K562 (cell line): ENCODE measurements around the gene MYADML2. TPM values are rescaled to one million over a fixed set of nuclear protein-coding genes. Genes with fewer than 3 reads are reported as not detected.
A peak's percentile ranks its signal among the peaks of the same experiment; 100 is the strongest.

Experiments used
- ATAC-seq: fragments of 200-7000 bp; cut with Tn5 transposase; 3 replicates; pipeline ENCODE4 v1.9.1; 2020; ENCODE audit warnings: moderate library complexity
- BruUV-seq: library from RNA; stranded (reverse); fragments of 400-500 nt; replicated peaks from 2 replicates; lab custom pipeline; 2021; lab: Mats Ljungman, UMichigan
- CTCF ChIA-PET: fragments of 300-600 bp; formaldehyde crosslinking; extraction: SDS; loops from one replicate; lab custom pipeline; 2021; ENCODE audit warnings: low intra/inter-chr PET ratio; lab: Yijun Ruan, JAX
- POLR2A ChIA-PET: fragments of 300-600, 350-650 bp; sonication (Branson Sonifier 250); formaldehyde crosslinking; extraction: SDS; loops from one replicate; lab custom pipeline; 2021; ENCODE audit warnings: antibody characterized with exemption, inconsistent platforms; lab: Yijun Ruan, JAX
- DNase-seq, 4 experiments: peaks; one replicate each; pipeline versions ENCODE4 v3.0.0 to v3.0.0-alpha.2; 2011 to 2018; ENCODE audit warnings: low spot score in 3 of 4, mixed read lengths in 3 of 4; ENCODE audit errors: extremely low read depth in 1 of 4
- FAIRE-seq: peaks from 2 replicates; lab custom pipeline; 2011; peaks lifted over from hg19 to GRCh38; lab: Jason Lieb, UNC
- H2AFZ ChIP-seq: 2 replicates; pipeline ENCODE4 v1.6.0; 2011; ENCODE audit warnings: low read depth, low read length, control low read depth, inconsistent platforms
- H3K27ac ChIP-seq: fragments of 200-600 bp; 3 replicates; pipeline ENCODE4 v1.8.0; 2011; ENCODE audit warnings: low read depth, mild to moderate bottlenecking, control low read depth, inconsistent platforms, low read length, moderate library complexity, mixed read lengths; ENCODE audit errors: extremely low read depth
- H3K27me3 ChIP-seq, 2 experiments: fragments of 300-600 bp in 1 of 2; 2 replicates in 1 of 2; 3 replicates in 1 of 2; pipeline versions ENCODE4 v1.6.0 to v1.8.0; 2011; ENCODE audit warnings: inconsistent platforms in 2 of 2, low read length in 2 of 2, mild to moderate bottlenecking in 1 of 2, mixed read lengths in 1 of 2, moderate library complexity in 1 of 2; ENCODE audit not compliant: control insufficient read depth in 2 of 2, insufficient read depth in 2 of 2
- H3K36me3 ChIP-seq: fragments of 300-600 bp; 3 replicates; pipeline ENCODE4 v1.8.0; 2011; ENCODE audit warnings: mild to moderate bottlenecking, low read length, inconsistent platforms; ENCODE audit not compliant: control insufficient read depth, insufficient read depth
- H3K4me1 ChIP-seq, 2 experiments: fragments of 200-600 bp in 1 of 2; replicated peaks in 1 of 2; 2 replicates in 1 of 2; 3 replicates in 1 of 2; pipeline versions ENCODE4 v1.5.1 to v1.8.0; 2011; ENCODE audit warnings: inconsistent platforms in 2 of 2, low read length in 2 of 2, mild to moderate bottlenecking in 1 of 2, mixed read lengths in 1 of 2, moderate library complexity in 1 of 2; ENCODE audit not compliant: control insufficient read depth in 2 of 2, insufficient read depth in 2 of 2
- H3K4me2 ChIP-seq: 2 replicates; pipeline ENCODE4 v1.6.1; 2011; ENCODE audit warnings: low read length, control low read depth, inconsistent platforms, mixed read lengths; ENCODE audit not compliant: insufficient read depth
- H3K4me3 ChIP-seq: fragments of 200-600 bp; sonication (generic), shearing (Covaris generic); 2 replicates; pipeline ENCODE4 v1.5.1; 2016; ENCODE audit warnings: control low read depth, inconsistent platforms
- H3K79me2 ChIP-seq: fragments of 200-600 bp; 3 replicates; pipeline ENCODE4 v1.8.0; 2011; ENCODE audit warnings: low read length, inconsistent platforms; ENCODE audit not compliant: control insufficient read depth, insufficient read depth
- H3K9ac ChIP-seq, 2 experiments: 2 replicates each; pipeline versions ENCODE4 v1.6.0 to v1.6.1; 2011; ENCODE audit warnings: low read depth in 2 of 2, low read length in 2 of 2, control low read depth in 1 of 2, inconsistent platforms in 1 of 2, mild to moderate bottlenecking in 1 of 2, mixed read lengths in 1 of 2; ENCODE audit not compliant: insufficient read depth in 1 of 2
- H3K9me1 ChIP-seq: one replicate; pipeline ENCODE4 v1.6.0; 2011; ENCODE audit warnings: inconsistent platforms, mild to moderate bottlenecking, low read length, moderate library complexity; ENCODE audit not compliant: control insufficient read depth, insufficient read depth
- H3K9me3 ChIP-seq: replicated peaks from 2 replicates; pipeline ENCODE4 v1.5.1; 2011; ENCODE audit warnings: low read depth, low read length, inconsistent platforms; ENCODE audit not compliant: control insufficient read depth, insufficient read depth
- H4K20me1 ChIP-seq: replicated peaks from 2 replicates; pipeline ENCODE4 v1.6.1; 2011; ENCODE audit warnings: low read length, inconsistent platforms, mixed read lengths; ENCODE audit not compliant: control insufficient read depth, insufficient read depth
- POLR2G ChIP-seq: fragments of 200-400 bp; formaldehyde crosslinking; IDR thresholded peaks from 2 replicates; pipeline ENCODE4 v1.6.1; 2017; ENCODE audit warnings: low read depth, mild to moderate bottlenecking, antibody characterized with exemption, low read length, moderate library complexity
- RBM14 ChIP-seq: fragments of 200-400 bp; formaldehyde crosslinking; IDR thresholded peaks from 2 replicates; pipeline ENCODE4 v1.6.1; 2018; ENCODE audit warnings: low read depth, mild to moderate bottlenecking, low read length, moderate library complexity, borderline replicate concordance; ENCODE audit not compliant: insufficient read depth
- RUNX1 ChIP-seq: sonication (generic); IDR thresholded peaks from 2 replicates; pipeline ENCODE4 v1.6.1; 2016; ENCODE audit warnings: antibody characterized with exemption, low read depth
- SNRNP70 ChIP-seq: fragments of 200-400 bp; formaldehyde crosslinking; optimal IDR thresholded peaks from 2 replicates; pipeline ENCODE3; 2017; ENCODE audit warnings: low read depth, low read length
- ZNF639 ChIP-seq, 2 experiments: fragments of 200-800 bp in 1 of 2; sonication (Bioruptor generic) in 1 of 2; sonication (generic) in 1 of 2; formaldehyde crosslinking in 1 of 2; IDR thresholded peaks in 1 of 2; conservative IDR thresholded peaks in 1 of 2; 2 replicates each; pipeline versions ENCODE4 v1.5.0 to v1.6.1; 2016 to 2020; ENCODE audit warnings: missing compliant biosample characterization in 1 of 2, missing genetic modification characterization in 1 of 2, missing genetic modification reagents in 1 of 2
- WGBS: fragments of 100-300 bp; shearing (Covaris generic); methylation state at CpG from one replicate; pipeline ENCODE4 v1.1.6; 2016; ENCODE audit warnings: low coverage, mixed read lengths; ENCODE audit not compliant: insufficient coverage; ENCODE audit errors: missing lambda C conversion rate; 5-methylcytosine and 5-hydroxymethylcytosine counted together
- in situ Hi-C: fragments of 300-500 bp; cut with MboI; formaldehyde crosslinking; loops from 4 replicates; pipeline ENCODE4 v1.15.0; 2018; ENCODE audit warnings: inconsistent platforms, mixed read lengths
- intact Hi-C: fragments of 100-400 bp; cut with micrococcal nuclease; formaldehyde crosslinking; loops from 2 replicates; pipeline ENCODE4 v1.14.2; 2022
- polyA plus RNA-seq, 8 experiments: library from polyadenylated mRNA; depleted of rRNA in 4 of 8; stranded (reverse) in 5 of 8; unstranded in 3 of 8; fragments of >200 nt; fragmentation: Nextera tagmentation in 2 of 8; fragmentation: Illumina TruSeq in 1 of 8; extraction: Ambion mirVana in 2 of 8; extraction: Trizol in 1 of 8; gene quantifications; 2 replicates each; pipeline versions ENCODE4 v1.2.1 to v1.2.3, GENCODE V29; 2011 to 2014; ENCODE audit warnings: inconsistent platforms in 1 of 8, missing spikeins in 1 of 8
- total RNA-seq, 7 experiments: library from RNA; depleted of rRNA in 6 of 7; stranded (reverse); fragments of >200 nt in 6 of 7; fragmentation: Illumina TruSeq in 2 of 7; extraction: Trizol in 2 of 7; gene quantifications; 2 replicates each; pipeline versions ENCODE4 v1.2.1 to v1.2.3, GENCODE V29; 2011 to 2021; ENCODE audit warnings: low replicate concordance in 1 of 7
- TF ChIP-seq, protein P1 (sequence below): fragments of 250-450 bp; sonication (Bioruptor Pico); IDR thresholded peaks from 2 replicates; pipeline ENCODE4 v1.4.0; 2020; ENCODE audit warnings: mild to moderate bottlenecking
- TF ChIP-seq, protein P2 (sequence below), 2 experiments: fragments of 450-650 bp; formaldehyde crosslinking in 1 of 2; IDR thresholded peaks; 2 replicates each; pipeline versions ENCODE4 v1.4.0 to v1.6.1; 2014 to 2020; ENCODE audit warnings: mild to moderate bottlenecking in 2 of 2, borderline replicate concordance in 1 of 2, low read depth in 1 of 2

The MYADML2 gene
- total and polyA plus RNA-seq, 9 of the 15 experiments (the other 6 are each of a cell fraction or from before 2014, with no cell fraction given): not detected

- WGBS: 80% methylated on average over 15 of the region's 20 CpGs
- H3K9me1 ChIP-seq: peaks cover 9% of the 10 kb centered on the region
- no peak for DNase-seq
- peaks cover 30% of the 10 kb centered on the region; the same call in 2 of the 3 replicates for H3K36me3 ChIP-seq
- peaks cover 14% of the 10 kb centered on the region for H4K20me1 ChIP-seq
- peak overlapping the region in 1 of 2 experiments; percentile 76; a peak in 2 of 4 replicates for H3K9ac ChIP-seq
- intact Hi-C loops (no loop called here), in situ Hi-C loops (no loop called here)
- no peak for FAIRE-seq
- BruUV-seq: no TSS peak
- no peak overlapping the region for H3K4me2 ChIP-seq
- ATAC-seq: no peak
- H3K27me3 ChIP-seq: no peaks in the 10 kb centered on the region
- CTCF ChIA-PET: no interaction called here
- POLR2A ChIA-PET: interaction anchor here (1.5 to 2.3 kb wide), 3 partner anchors 11 to 17 kb away, joined by 3 to 7 read pairs (median 5); no protein-coding TSS in a partner anchor
- 0 out of 2 replicates have a peak, but pooled peaks have one; percentile 6 for TF ChIP-seq RBM14
- TF ChIP-seq RUNX1: no peak
- TF ChIP-seq, protein P1, sequence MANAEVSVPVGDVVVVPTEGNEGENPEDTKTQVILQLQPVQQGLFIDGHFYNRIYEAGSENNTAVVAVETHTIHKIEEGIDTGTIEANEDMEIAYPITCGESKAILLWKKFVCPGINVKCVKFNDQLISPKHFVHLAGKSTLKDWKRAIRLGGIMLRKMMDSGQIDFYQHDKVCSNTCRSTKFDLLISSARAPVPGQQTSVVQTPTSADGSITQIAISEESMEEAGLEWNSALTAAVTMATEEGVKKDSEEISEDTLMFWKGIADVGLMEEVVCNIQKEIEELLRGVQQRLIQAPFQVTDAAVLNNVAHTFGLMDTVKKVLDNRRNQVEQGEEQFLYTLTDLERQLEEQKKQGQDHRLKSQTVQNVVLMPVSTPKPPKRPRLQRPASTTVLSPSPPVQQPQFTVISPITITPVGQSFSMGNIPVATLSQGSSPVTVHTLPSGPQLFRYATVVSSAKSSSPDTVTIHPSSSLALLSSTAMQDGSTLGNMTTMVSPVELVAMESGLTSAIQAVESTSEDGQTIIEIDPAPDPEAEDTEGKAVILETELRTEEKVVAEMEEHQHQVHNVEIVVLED (CRISPR knock-in tag): no peak
- TF ChIP-seq POLR2G: peak; percentile 7; the same call in 1 of the 2 replicates
- TF ChIP-seq SNRNP70: no peak
- no peak for TF ChIP-seq ZNF639 (CRISPR knock-in tag; conservative IDR thresholded peaks at IDR 0.05 in 1 of 2, IDR thresholded peaks at IDR 0.05 in 1 of 2)
- TF ChIP-seq, protein P2, sequence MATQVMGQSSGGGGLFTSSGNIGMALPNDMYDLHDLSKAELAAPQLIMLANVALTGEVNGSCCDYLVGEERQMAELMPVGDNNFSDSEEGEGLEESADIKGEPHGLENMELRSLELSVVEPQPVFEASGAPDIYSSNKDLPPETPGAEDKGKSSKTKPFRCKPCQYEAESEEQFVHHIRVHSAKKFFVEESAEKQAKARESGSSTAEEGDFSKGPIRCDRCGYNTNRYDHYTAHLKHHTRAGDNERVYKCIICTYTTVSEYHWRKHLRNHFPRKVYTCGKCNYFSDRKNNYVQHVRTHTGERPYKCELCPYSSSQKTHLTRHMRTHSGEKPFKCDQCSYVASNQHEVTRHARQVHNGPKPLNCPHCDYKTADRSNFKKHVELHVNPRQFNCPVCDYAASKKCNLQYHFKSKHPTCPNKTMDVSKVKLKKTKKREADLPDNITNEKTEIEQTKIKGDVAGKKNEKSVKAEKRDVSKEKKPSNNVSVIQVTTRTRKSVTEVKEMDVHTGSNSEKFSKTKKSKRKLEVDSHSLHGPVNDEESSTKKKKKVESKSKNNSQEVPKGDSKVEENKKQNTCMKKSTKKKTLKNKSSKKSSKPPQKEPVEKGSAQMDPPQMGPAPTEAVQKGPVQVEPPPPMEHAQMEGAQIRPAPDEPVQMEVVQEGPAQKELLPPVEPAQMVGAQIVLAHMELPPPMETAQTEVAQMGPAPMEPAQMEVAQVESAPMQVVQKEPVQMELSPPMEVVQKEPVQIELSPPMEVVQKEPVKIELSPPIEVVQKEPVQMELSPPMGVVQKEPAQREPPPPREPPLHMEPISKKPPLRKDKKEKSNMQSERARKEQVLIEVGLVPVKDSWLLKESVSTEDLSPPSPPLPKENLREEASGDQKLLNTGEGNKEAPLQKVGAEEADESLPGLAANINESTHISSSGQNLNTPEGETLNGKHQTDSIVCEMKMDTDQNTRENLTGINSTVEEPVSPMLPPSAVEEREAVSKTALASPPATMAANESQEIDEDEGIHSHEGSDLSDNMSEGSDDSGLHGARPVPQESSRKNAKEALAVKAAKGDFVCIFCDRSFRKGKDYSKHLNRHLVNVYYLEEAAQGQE (IDR thresholded peaks at IDR 0.05; ENCODE audit: borderline replicate concordance): peak; percentile 75
- TF ChIP-seq, protein P2 (CRISPR knock-in tag; IDR thresholded peaks at IDR 0.05; ENCODE audit: low read depth): 0 out of 2 replicates have a peak, but pooled peaks have one; percentile 35
- peaks cover 44% of the 10 kb centered on the region for H3K79me2 ChIP-seq
- no peaks in the 10 kb centered on the region for H3K9me3 ChIP-seq
- H3K4me1 ChIP-seq: peaks cover 35 to 96% of the 10 kb centered on the region in 2 experiments
- H3K27ac ChIP-seq: no peak overlapping the region
- no peak overlapping the region for H3K4me3 ChIP-seq
- H2AFZ ChIP-seq: no peak overlapping the region
Measured at GRCh38 chr17:81930142-81931125, 16.6 kb downstream of the MYADML2 start.
